ENCODE data around the gene ECE1. TPM values are rescaled to one million over a fixed set of nuclear protein-coding genes. Genes with fewer than 3 reads are reported as not detected.

The ECE1 gene
- total RNA-seq, 1 donor from 2014 or later: 37.2 TPM

DNA sequence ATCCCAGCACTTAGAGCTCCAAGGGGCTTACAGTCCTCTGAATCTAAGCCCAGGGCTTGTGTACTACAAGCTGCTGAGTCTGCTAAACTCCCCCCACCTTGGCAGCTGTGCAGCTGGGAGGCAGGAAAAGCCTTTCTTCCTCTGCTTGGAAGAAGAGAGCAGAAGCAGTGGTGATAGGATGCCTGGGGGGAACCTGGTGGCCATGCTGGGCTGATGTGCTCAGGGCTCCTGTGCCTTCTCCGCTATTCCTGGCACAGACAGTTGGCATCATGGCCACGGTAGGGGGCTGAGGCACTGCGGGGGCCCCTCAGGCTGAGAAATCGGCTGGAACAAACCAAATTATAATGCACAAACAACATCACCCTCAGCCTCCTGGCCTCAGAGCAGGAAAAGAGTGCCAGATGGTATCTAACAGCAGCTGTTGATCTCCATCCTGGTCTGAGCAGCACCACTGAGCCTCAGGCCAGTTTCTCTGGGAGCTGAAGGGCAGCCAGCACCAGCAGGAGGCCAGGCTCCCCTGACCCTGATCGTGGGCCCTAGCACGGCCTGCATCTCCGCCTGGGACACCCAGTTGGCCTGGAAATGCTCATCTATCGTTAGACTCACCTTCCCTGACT is 35.8 kb downstream of the ECE1 start:
- DNase-seq (ENCODE audit: extremely low spot score, unreplicated experiment): no peak
- H3K36me3 Mint-ChIP-seq: peaks cover 7% of the 10 kb centered on the region
- no peak for TF ChIP-seq CTCF (conservative IDR thresholded peaks at IDR 0.05)
- no peak overlapping the region for H3K4me3 Mint-ChIP-seq
- H3K27ac Mint-ChIP-seq: no peak overlapping the region
- no peaks in the 10 kb centered on the region for H3K27me3 Mint-ChIP-seq
- H3K9me3 Mint-ChIP-seq: no peaks in the 10 kb centered on the region
- peaks cover 18% of the 10 kb centered on the region for H3K4me1 Mint-ChIP-seq (ENCODE audit: unreplicated experiment)

- Mint-ChIP-seq H3K36me3 (peaks cover 7% of the 10 kb centered on the region), H3K27ac (peak overlapping the region; percentile 83), H3K27me3 (no peaks in the 10 kb centered on the region), H3K9me3 (no peaks in the 10 kb centered on the region), H3K4me3 (peak overlapping the region; percentile 40), H3K4me1 (ENCODE audit: unreplicated experiment) (peaks cover 22% of the 10 kb centered on the region)
- no peak for TF ChIP-seq CTCF (conservative IDR thresholded peaks at IDR 0.05)
- DNase-seq (ENCODE audit: extremely low spot score, unreplicated experiment): no peak
Observed at GRCh38 chr1:21251773-21252471, 38.3 kb downstream of the ECE1 start.

DNA sequence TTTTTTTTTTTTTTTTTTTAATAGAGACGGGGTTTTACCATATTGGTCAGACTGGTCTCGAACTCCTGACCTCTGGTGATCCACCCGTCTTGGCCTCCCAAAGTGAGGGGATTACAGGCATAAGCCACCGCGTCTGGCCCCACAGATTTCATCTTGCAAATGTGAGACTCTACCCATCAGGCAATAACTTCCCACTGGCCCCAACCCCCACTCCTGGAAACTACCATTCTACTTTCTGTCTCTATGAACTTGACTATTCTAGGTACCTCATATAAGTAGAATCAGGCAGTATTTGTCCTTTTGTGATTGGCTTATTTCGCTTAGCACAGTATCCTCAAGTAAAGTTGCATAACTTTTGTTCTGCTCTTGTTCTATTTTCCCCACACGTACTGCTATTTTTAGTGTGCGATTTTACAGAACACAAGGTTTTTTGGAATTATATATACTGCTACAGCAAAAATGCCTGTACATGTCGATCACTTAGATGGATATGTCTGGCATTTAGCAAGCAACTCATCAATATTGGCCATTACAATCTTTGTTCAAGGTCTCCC is 40.2 kb downstream of the ECE1 start:
- no peaks in the 10 kb centered on the region for H3K27me3 Mint-ChIP-seq
- H3K4me3 Mint-ChIP-seq: no peak overlapping the region
- no peak overlapping the region for H3K27ac Mint-ChIP-seq
- peaks cover 7% of the 10 kb centered on the region for H3K36me3 Mint-ChIP-seq
- H3K9me3 Mint-ChIP-seq: no peaks in the 10 kb centered on the region
- peaks cover 17% of the 10 kb centered on the region for H3K4me1 Mint-ChIP-seq (ENCODE audit: unreplicated experiment)
- no peak for DNase-seq (ENCODE audit: extremely low spot score, unreplicated experiment)
- TF ChIP-seq CTCF (conservative IDR thresholded peaks at IDR 0.05): no peak

GRCh38 chr1:21247892-21248715 is 42.2 kb downstream of the ECE1 start:
- peaks cover 16% of the 10 kb centered on the region for H3K4me1 Mint-ChIP-seq (ENCODE audit: unreplicated experiment)
- no peaks in the 10 kb centered on the region for H3K9me3 Mint-ChIP-seq
- H3K27ac Mint-ChIP-seq: no peak overlapping the region
- no peak overlapping the region for H3K4me3 Mint-ChIP-seq
- peaks cover 7% of the 10 kb centered on the region for H3K36me3 Mint-ChIP-seq
- no peak for DNase-seq (ENCODE audit: extremely low spot score, unreplicated experiment)
- H3K27me3 Mint-ChIP-seq: no peaks in the 10 kb centered on the region
- TF ChIP-seq CTCF (conservative IDR thresholded peaks at IDR 0.05): no peak

GRCh38 chr1:21246905-21247642 is 43.2 kb downstream of the ECE1 start:
- Mint-ChIP-seq H3K9me3 (no peaks in the 10 kb centered on the region), H3K27me3 (no peaks in the 10 kb centered on the region), H3K36me3 (peaks cover 9% of the 10 kb centered on the region), H3K4me1 (ENCODE audit: unreplicated experiment) (peaks cover 10% of the 10 kb centered on the region), H3K4me3 (no peak overlapping the region), H3K27ac (no peak overlapping the region)
- TF ChIP-seq CTCF (conservative IDR thresholded peaks at IDR 0.05): no peak
- DNase-seq (ENCODE audit: extremely low spot score, unreplicated experiment): no peak

Measured in type B pancreatic cell (in vitro differentiated cells).